ENCODE results near the gene WDR82. TPM values are rescaled to one million over a fixed set of nuclear protein-coding genes. Genes with fewer than 3 reads are reported as not detected.

Gene WDR82
- total RNA-seq, 4 donors from 2014 or later = 49.5 to 60.3 (median 56.3) TPM

- DNase-seq (ENCODE audit: low spot score in 2 of 2) = no peak
- intact Hi-C loops (cut with DNase I; ENCODE audit: low total_unique reads) = no loop called here
- TF ChIP-seq POLR2A (IDR thresholded peaks at IDR 0.05) = no peak
- TF ChIP-seq, protein P1, sequence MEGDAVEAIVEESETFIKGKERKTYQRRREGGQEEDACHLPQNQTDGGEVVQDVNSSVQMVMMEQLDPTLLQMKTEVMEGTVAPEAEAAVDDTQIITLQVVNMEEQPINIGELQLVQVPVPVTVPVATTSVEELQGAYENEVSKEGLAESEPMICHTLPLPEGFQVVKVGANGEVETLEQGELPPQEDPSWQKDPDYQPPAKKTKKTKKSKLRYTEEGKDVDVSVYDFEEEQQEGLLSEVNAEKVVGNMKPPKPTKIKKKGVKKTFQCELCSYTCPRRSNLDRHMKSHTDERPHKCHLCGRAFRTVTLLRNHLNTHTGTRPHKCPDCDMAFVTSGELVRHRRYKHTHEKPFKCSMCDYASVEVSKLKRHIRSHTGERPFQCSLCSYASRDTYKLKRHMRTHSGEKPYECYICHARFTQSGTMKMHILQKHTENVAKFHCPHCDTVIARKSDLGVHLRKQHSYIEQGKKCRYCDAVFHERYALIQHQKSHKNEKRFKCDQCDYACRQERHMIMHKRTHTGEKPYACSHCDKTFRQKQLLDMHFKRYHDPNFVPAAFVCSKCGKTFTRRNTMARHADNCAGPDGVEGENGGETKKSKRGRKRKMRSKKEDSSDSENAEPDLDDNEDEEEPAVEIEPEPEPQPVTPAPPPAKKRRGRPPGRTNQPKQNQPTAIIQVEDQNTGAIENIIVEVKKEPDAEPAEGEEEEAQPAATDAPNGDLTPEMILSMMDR (IDR thresholded peaks at IDR 0.05) = no peak
- no peak overlapping the region for H3K4me3 ChIP-seq (ENCODE audit: low read depth, poor library complexity, severe bottlenecking)
- WGBS, 2 donors = 82 to 83% methylated on average over 4 to 5 of the region's 7 CpGs
Measured at GRCh38 chr3:52291508-52292181, 13.2 kb upstream of the WDR82 start.

DNA sequence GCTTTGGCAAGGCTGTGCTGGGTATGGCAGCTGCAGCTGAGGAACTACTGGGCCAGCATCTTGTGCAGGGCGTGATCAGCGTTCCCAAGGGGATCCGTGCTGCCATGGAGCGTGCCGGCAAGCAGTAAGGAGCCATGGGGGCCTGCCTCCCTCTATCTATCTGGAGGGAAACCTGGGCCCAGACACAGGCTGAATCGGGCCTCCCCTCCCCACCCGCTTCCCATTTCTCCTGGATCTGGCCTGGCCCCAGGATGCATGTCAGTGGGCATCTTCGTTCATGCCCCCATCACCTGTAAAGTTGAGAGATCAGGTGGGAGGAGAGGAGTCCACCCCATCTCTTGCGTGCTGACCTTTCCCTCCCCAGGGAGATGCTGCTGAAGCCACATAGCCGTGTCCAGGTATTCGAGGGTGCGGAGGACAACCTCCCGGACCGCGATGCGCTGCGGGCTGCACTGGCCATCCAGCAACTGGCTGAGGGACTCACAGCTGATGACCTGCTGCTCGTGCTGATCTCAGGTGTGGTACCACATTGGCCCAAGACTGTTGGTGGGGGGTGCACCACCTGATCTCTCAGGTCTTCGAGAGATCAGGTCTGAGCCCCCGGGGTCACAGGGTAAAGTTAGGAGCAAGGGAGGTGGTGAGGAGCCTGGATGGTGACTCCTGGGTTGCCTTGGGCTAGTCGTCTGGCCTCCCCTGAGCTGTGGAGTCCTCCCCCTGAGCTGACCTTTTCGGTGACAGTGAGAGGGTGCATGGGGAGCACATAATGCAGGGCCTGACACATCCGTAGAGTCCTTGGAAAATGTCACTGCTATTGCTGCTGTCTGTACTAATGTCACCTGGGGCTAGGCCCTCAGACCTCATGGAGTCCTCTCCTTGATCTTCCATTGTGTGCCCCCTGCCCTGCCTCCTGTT is 12.4 kb upstream of the WDR82 start:
- 91% methylated on average over 20 to 23 of the region's 23 CpGs for WGBS, 2 donors
- intact Hi-C loops (cut with DNase I; ENCODE audit: low total_unique reads) = no loop called here
- no peak overlapping the region for H3K4me3 ChIP-seq (ENCODE audit: low read depth, poor library complexity, severe bottlenecking)
- no peak for TF ChIP-seq POLR2A (IDR thresholded peaks at IDR 0.05)
- TF ChIP-seq, protein P1 (IDR thresholded peaks at IDR 0.05) = no peak
- DNase-seq (ENCODE audit: low spot score in 2 of 2) = no peak

DNA sequence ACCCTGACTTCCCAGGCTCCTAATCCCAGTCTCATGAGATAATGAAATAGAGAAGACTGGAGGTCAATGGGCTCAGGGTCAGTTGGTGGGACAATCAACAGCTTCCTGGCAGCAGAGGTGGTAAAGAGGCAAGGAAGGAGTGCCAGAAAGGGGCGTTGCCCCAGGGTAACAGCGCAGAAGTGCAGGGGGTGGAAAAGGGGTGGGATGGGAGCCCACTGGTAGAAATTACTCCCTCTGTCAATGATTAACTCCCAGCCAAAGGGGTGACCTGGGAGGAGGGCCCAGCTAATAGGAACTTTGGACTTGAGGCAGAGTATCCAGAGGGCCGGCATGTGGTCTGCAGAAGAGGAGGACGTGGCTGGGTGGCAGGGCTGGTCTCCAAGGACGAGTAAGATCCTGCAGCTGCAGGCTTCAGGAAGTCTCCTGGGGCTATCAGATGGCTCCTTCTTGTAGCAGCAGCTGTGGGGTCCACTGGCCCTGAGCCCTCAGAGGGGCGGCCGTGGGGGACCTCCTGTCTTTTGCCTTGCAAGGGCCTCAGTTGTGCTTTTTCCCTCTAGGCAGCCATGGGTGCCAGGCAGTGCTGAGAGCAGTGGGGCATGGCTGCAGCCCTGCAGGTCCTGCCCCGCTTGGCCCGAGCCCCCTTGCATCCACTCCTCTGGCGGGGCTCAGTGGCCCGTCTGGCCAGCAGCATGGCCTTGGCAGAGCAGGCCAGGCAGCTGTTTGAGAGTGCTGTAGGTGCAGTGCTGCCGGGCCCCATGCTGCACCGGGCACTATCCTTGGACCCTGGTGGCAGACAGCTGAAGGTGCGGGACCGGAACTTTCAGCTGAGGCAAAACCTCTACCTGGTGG is 11.5 kb upstream of the WDR82 start:
- WGBS, 2 donors = 86 to 89% methylated on average over 7 to 15 of the region's 15 CpGs

GRCh38 chr3:52289338-52289746 is 10.9 kb upstream of the WDR82 start:
- intact Hi-C loops (cut with DNase I; ENCODE audit: low total_unique reads) = loop anchor here (10.0 kb wide), 1 partner anchor 55 kb away; the partner anchor contains the start of gene TWF2
- no peak for DNase-seq (ENCODE audit: low spot score in 2 of 2)
- WGBS, 2 donors = 100% methylated on average over 1 of the region's 1 CpG
- H3K4me3 ChIP-seq (ENCODE audit: low read depth, poor library complexity, severe bottlenecking) = no peak overlapping the region
- no peak for TF ChIP-seq POLR2A (IDR thresholded peaks at IDR 0.05)
- TF ChIP-seq, protein P1 (IDR thresholded peaks at IDR 0.05) = no peak

More for the DNA sequence above, 11.5 kb upstream of the WDR82 start:
- no peak for TF ChIP-seq POLR2A (IDR thresholded peaks at IDR 0.05)
- TF ChIP-seq, protein P1 (IDR thresholded peaks at IDR 0.05) = no peak
- intact Hi-C loops (cut with DNase I; ENCODE audit: low total_unique reads) = loop anchor here (10.0 kb wide), 1 partner anchor 55 kb away; the partner anchor contains the start of gene TWF2
- no peak overlapping the region for H3K4me3 ChIP-seq (ENCODE audit: low read depth, poor library complexity, severe bottlenecking)
- DNase-seq (ENCODE audit: low spot score in 2 of 2) = no peak

- intact Hi-C loops (cut with DNase I; ENCODE audit: low total_unique reads) = loop anchor here (10.0 kb wide), 1 partner anchor 54 kb away; the partner anchor contains the start of gene TWF2
- no peak overlapping the region for H3K4me3 ChIP-seq (ENCODE audit: low read depth, poor library complexity, severe bottlenecking)
- WGBS, 2 donors = 97 to 99% methylated on average over 6 of the region's 6 CpGs
- no peak for DNase-seq (ENCODE audit: low spot score in 2 of 2)
- TF ChIP-seq POLR2A (IDR thresholded peaks at IDR 0.05) = no peak
- TF ChIP-seq, protein P1 (IDR thresholded peaks at IDR 0.05) = no peak
Measured at GRCh38 chr3:52288674-52289073, 10.2 kb upstream of the WDR82 start.
